ENCODE measurements around the gene NPIPA8. TPM values are rescaled to one million over a fixed set of nuclear protein-coding genes. Genes with fewer than 3 reads are reported as not detected.

Gene NPIPA8
- 0.95 to 1.8 TPM (median 1.5 TPM) in 5 replicates for total RNA-seq (2022; extraction: Qiagen RNA extraction)

DNA sequence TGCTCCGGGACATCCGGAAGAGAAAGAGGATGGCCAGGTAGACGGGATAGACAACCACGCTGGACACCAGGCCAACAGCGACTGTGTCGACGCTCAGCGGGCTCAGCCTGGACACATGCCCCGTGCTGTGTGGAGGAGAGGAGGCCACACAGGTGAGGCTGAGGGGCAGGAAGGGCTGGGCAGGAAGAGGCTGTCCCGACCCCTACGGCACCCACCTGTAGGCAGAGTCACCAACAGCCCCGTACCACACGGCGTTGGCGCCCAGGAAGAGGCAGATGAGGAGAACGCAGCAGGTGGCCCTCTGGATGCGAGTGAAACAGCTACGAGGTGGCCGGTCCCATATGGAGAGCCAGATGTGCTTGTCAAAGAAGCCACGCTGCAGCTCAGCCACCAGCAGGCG lies at the start of gene NPIPA8:
TSS of gene NPIPA8 (minus strand) at position 101 of the 400 bp plus-strand sequence. CDS start 4,074 bp downstream, outside the sequence.

Other genes with a start within 250 kb of the NPIPA8 start
- 104 to 107 TPM (median 105 TPM) in 5 replicates for gene NOMO2, start 225.4 kb upstream of the NPIPA8 start, total RNA-seq (2022; extraction: Qiagen RNA extraction)